LNCaP clone FGC (cell line): ENCODE measurements around the gene BTBD9.

Experiments used
- DNase-seq: peaks from one replicate; pipeline ENCODE4 v3.0.0-alpha.2; 2011; ENCODE audit warnings: low read depth
- H3K4me3 ChIP-seq: 2 replicates; pipeline ENCODE4 v1.5.1; 2011; ENCODE audit warnings: mild to moderate bottlenecking, low read depth, low read length, control low read depth
- TF ChIP-seq, protein P1 (sequence below): IDR thresholded peaks from 2 replicates; pipeline ENCODE4 v1.5.1; 2012; ENCODE audit warnings: mild to moderate bottlenecking; ENCODE audit not compliant: control insufficient read depth, insufficient read depth; ENCODE audit errors: extremely low read depth

Gene BTBD9

GRCh38 chr6:38389875-38390274 lies 249.9 kb downstream of the BTBD9 start:
- TF ChIP-seq, protein P1, sequence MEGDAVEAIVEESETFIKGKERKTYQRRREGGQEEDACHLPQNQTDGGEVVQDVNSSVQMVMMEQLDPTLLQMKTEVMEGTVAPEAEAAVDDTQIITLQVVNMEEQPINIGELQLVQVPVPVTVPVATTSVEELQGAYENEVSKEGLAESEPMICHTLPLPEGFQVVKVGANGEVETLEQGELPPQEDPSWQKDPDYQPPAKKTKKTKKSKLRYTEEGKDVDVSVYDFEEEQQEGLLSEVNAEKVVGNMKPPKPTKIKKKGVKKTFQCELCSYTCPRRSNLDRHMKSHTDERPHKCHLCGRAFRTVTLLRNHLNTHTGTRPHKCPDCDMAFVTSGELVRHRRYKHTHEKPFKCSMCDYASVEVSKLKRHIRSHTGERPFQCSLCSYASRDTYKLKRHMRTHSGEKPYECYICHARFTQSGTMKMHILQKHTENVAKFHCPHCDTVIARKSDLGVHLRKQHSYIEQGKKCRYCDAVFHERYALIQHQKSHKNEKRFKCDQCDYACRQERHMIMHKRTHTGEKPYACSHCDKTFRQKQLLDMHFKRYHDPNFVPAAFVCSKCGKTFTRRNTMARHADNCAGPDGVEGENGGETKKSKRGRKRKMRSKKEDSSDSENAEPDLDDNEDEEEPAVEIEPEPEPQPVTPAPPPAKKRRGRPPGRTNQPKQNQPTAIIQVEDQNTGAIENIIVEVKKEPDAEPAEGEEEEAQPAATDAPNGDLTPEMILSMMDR, result no peak
- no peak overlapping the region for H3K4me3 ChIP-seq
- no peak for DNase-seq

GRCh38 chr6:38387971-38388370 lies 251.8 kb downstream of the BTBD9 start:
- H3K4me3 ChIP-seq, result no peak overlapping the region
- DNase-seq, result no peak
- TF ChIP-seq, protein P1, result no peak

DNA sequence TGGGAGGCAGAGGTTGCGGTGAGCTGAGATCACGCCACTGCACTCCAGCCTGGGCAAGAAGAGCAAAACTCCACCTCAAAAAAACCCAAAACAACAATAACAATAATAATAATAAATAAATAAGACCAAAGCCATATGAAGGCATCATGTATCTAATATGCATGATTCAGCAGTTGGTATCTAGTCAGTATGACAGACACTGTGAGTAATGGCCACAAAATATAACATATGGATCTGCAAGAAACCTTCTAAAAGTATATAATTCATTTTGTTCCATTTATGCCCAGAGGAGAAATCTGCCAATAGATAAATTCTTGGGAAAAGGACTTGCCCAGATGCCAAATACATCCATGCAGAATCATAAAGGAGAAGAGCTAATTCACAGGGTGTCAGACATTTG lies 252.3 kb downstream of the BTBD9 start:
- no peak for DNase-seq

GRCh38 chr6:38378801-38379200 lies 260.9 kb downstream of the BTBD9 start:
- DNase-seq, result no peak
- TF ChIP-seq, protein P1, result no peak

More for the DNA sequence above, 252.3 kb downstream of the BTBD9 start:
- TF ChIP-seq, protein P1, result no peak
- no peak overlapping the region for H3K4me3 ChIP-seq

GRCh38 chr6:38375937-38376336 lies 263.8 kb downstream of the BTBD9 start:
- no peak for DNase-seq
- TF ChIP-seq, protein P1, result no peak
- no peak overlapping the region for H3K4me3 ChIP-seq

More at GRCh38 chr6:38378801-38379200, 260.9 kb downstream of the BTBD9 start:
- no peak overlapping the region for H3K4me3 ChIP-seq

GRCh38 chr6:38375341-38375740 lies 264.4 kb downstream of the BTBD9 start:
- DNase-seq, result no peak
- TF ChIP-seq, protein P1, result no peak
- H3K4me3 ChIP-seq, result no peak overlapping the region

DNA sequence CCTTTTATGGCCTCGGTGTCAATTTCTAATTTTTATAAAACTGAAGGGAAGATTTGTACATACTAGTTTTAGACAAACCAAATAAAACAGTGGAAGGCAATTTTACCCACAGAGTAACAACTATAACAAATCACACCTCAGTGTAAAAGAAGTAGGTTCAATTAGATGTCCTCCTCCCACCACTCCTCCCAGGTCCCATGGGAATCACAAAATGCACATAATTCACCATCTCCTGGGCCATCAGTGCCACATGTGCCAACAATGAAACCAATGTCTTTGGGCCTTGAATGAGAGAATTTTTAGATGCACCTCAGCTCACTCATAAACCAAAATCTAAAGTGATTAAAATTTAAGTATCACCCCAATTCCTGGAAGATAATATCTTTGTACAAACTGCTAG lies 267.8 kb downstream of the BTBD9 start:
- no peak for DNase-seq
- TF ChIP-seq, protein P1, result no peak
- no peak overlapping the region for H3K4me3 ChIP-seq
